Measurements from ENCODE around the gene NUP35. TPM values are rescaled to one million over a fixed set of nuclear protein-coding genes. Genes with fewer than 3 reads are reported as not detected.

The NUP35 gene, protein sequence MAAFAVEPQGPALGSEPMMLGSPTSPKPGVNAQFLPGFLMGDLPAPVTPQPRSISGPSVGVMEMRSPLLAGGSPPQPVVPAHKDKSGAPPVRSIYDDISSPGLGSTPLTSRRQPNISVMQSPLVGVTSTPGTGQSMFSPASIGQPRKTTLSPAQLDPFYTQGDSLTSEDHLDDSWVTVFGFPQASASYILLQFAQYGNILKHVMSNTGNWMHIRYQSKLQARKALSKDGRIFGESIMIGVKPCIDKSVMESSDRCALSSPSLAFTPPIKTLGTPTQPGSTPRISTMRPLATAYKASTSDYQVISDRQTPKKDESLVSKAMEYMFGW
- total RNA-seq, result 10 to 100 TPM; 12.2 to 12.7 TPM

DNA sequence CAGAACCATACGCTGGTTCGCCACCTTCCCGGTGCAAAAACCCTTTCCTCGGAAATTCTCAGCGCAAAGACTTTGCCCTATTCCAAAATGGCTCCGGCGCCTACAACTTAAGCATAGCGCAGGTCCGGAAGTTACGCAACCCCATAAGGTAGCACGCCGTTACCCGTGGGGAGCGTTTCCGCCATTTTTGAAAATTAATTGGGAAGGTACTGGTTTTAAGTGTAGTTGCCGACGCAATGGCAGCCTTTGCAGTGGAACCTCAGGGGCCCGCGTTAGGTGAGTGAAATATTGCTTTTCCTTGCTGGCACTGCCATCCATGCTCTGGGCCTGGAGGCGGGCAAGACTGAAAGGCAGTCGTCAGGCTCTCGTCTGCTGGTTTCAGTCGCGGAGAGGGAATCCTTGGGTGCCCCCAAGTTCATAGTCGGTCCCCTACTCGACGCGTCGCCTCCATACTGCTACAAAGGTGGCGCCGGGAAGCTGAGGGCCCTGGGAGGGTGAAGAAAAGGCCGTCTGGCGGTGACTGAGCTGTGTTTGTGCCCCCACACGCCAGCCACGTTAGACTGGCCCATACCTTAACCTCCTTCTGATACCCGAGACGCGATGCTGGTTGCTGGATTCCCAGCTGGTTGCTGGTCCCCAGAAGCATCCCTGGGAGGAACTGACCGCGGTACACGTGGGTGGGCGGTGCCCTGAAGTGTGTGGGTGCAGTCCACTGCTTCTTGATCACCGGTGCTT, at the start of gene NUP35:
Gene NUP35 (plus strand): TSS at position 222 of the 735 bp plus-strand sequence. CDS start 15 bp downstream, at position 237.

DNA sequence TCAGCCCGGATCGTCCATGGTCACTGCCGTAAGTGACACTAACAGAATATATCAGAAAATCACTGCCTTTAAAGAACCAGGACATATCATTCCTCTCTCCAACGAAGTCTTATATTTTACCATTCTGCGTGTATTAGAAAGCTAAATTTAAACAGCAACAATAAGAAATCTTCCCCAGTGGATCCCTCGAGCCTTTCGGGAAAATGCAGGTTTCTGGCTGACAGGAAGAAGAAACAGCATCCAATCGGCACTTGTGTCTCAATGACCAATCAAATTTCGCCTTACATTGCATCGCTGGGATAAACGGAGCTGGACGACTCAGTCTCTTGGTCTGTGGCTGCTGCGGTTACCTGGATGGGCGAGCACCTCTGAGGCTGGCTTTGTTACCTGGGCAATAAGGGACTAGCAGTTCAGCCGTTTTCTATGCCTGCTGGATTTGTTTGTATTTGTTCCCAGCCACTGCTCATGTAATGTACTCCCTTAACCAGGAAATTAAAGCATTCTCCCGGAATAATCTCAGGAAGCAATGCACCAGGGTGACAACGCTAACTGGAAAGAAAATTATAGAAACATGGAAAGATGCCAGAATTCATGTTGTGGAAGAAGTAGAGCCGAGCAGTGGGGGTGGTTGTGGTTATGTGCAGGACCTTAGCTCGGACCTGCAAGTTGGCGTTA, 45.6 kb upstream of the NUP35 start, which contains the start of gene DUSP19:
Gene DUSP19 (plus strand): TSS at position 284 of the 675 bp plus-strand sequence. CDS start 187 bp downstream, at position 471.

Other genes starting within 250 kb of the NUP35 start
- under 1 TPM; 0.15 to 0.48 TPM for gene NCKAP1, start 86.0 kb upstream of the NUP35 start, total RNA-seq
- gene DUSP19, start 45.7 kb upstream of the NUP35 start, total RNA-seq, result 1 to 10 TPM in 1 of 2 experiments, under 1 TPM in 1; 0.73 to 1.2 TPM

Data from activated naive CD4-positive, alpha-beta T cell treated with anti-CD3 and anti-CD28 coated beads, Interleukin-2, amount 10 ng/mL, durations not matched to agents 5 hours and 36 hours (primary cell).